ENCODE measurements around the gene INO80.

- TF ChIP-seq CTCF (IDR thresholded peaks at IDR 0.05; ENCODE audit: low read length) (no peak), EZH2 (IDR thresholded peaks at IDR 0.05; ENCODE audit: borderline replicate concordance, low read length) (no peak)
Measured at GRCh38 chr15:40986820-40987219, 129.3 kb downstream of the INO80 start.

Data from OCI-LY1 (cell line).